Coronary artery (tissue), 2 donors: ENCODE measurements around the gene FRMD4B.
"Not testable (repeated sequence)": the region's sequence is repeated elsewhere in the genome, so short reads cannot be mapped to it uniquely, and the experiment has no call there.

Experiments used
- DNase-seq: peaks from one replicate; pipeline ENCODE4 v3.0.0-alpha.2; 2017; ENCODE audit warnings: low spot score
- H3K27ac ChIP-seq, 2 donors: fragments of 200-600 bp; sonication (generic); one replicate each; pipeline ENCODE4 v1.5.1; 2016 to 2019
- H3K4me3 ChIP-seq: fragments of 200-600 bp; sonication (generic); 2 replicates; pipeline ENCODE4 v1.5.1; 2016; ENCODE audit warnings: mild to moderate bottlenecking, moderate library complexity
- CTCF ChIP-seq: fragments of 200-600 bp; sonication (generic); IDR thresholded peaks from one replicate; pipeline ENCODE4 v1.5.1; 2019; ENCODE audit warnings: antibody characterized with exemption

The FRMD4B gene

GRCh38 chr3:69283913-69284611 lies 101.8 kb downstream of the FRMD4B start:
- Histone ChIP-seq H3K4me3 (no peak overlapping the region), H3K27ac (no peak overlapping the region)
- TF ChIP-seq CTCF: no peak
- DNase-seq: no peak

- no peak for TF ChIP-seq CTCF
- no peak overlapping the region for H3K27ac ChIP-seq
- DNase-seq: no peak
- no peak overlapping the region for H3K4me3 ChIP-seq
These were observed 102.4 kb downstream of the FRMD4B start for GRCh38 chr3:69283496-69283895.

- Histone ChIP-seq H3K27ac (no peak overlapping the region), H3K4me3 (no peak overlapping the region)
- no peak for DNase-seq
- no peak for TF ChIP-seq CTCF
These were observed 103.7 kb downstream of the FRMD4B start for GRCh38 chr3:69282181-69282580.

- not testable (repeated sequence) for H3K27ac ChIP-seq, DNase-seq, H3K4me3 ChIP-seq
These were observed 108.5 kb downstream of the FRMD4B start for GRCh38 chr3:69277403-69277802.

GRCh38 chr3:69276884-69277283 lies 109.0 kb downstream of the FRMD4B start:
- H3K4me3 ChIP-seq: no peak overlapping the region
- H3K27ac ChIP-seq: no peak overlapping the region
- DNase-seq: no peak
- no peak for TF ChIP-seq CTCF

- DNase-seq, H3K27ac ChIP-seq, H3K4me3 ChIP-seq: not testable (repeated sequence)
These were observed 109.7 kb downstream of the FRMD4B start for GRCh38 chr3:69276191-69276590.

GRCh38 chr3:69273896-69274295 lies 112.0 kb downstream of the FRMD4B start:
- no peak overlapping the region for H3K27ac ChIP-seq
- DNase-seq: no peak
- no peak overlapping the region for H3K4me3 ChIP-seq
- no peak for TF ChIP-seq CTCF

- no peak for TF ChIP-seq CTCF
- H3K4me3 ChIP-seq: no peak overlapping the region
- no peak overlapping the region for H3K27ac ChIP-seq
- no peak for DNase-seq
These were observed 113.3 kb downstream of the FRMD4B start for GRCh38 chr3:69272556-69272955.
